Hindlimb muscle (tissue), 1 donor: Measurements from ENCODE around the gene TTC23. TPM values are rescaled to one million over a fixed set of nuclear protein-coding genes. Genes with fewer than 3 reads are reported as not detected.

Experiments
- DNase-seq: peaks from one replicate; pipeline ENCODE4 v3.0.0-alpha.2; 2013
- polyA plus RNA-seq: library from polyadenylated mRNA; unstranded; fragments of 120-200 nt; gene quantifications from one replicate; pipeline ENCODE4 v1.2.1, GENCODE V29; 2013; ENCODE audit not compliant: insufficient read length

TTC23 gene, protein sequence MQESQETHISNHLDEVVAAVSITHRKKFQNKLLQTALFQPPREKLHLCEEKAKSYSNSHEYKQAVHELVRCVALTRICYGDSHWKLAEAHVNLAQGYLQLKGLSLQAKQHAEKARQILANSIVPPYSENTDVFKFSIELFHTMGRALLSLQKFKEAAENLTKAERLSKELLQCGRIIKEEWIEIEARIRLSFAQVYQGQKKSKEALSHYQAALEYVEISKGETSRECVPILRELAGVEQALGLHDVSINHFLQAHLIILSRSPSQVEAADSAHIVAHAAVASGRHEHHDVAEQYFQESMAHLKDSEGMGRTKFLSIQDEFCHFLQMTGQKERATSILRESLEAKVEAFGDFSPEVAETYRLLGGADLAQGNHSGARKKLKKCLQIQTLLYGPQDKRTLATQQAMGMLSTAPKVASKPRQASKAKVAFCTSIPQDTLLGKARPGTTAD
- 19.3 TPM for polyA plus RNA-seq

DNA sequence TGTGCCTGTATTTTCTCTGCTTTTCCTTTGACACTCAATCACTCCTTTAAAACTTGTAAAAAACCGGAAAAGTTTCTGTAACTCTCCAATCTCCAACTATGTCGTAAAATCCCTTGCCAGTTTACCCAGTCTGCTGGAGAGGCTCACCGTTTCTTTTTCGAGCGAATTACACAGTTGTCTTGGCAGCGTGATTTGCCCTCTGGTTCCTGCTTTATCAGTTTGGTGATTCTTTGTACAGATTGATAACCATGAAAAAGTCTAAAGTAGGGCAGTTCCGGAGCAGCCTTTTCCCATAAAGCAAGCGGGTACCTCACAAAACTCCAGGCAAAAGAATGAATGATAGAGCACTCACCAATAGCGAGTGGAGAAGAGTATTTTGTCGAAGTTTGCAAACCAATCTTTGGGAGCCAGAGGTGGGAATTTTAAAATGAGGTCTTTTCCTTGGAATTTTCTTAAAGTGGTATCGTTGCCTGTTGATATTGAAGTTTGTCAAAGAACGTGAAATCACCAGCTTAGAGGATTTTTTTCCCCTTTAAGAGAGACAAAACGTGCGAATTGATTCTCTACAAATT lies at the start of gene TTC23:
Gene TTC23, minus strand, starts transcription at position 312 of the 572 bp plus-strand sequence. CDS start 20,869 bp downstream, outside the sequence.
- DNase-seq: peak; percentile 88

DNA sequence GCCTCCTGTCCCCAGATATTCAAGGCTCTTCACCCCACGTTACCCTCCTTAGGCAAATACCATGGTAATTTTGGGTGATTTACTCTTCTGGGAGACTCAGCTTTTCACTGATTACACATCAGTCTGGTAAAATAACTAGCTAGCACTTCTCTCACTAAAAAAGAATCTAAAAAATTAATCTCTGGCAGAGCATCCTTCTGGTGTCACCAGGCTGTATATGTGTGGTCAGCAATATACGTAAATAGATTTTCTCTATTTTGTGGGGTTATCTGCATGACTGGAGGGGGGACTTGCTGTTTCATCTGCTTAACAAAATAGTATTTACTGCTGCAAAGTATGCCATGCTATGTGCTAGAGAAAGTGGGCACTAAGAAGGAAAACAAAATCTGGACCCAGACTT lies 47.0 kb upstream of the TTC23 start:
- DNase-seq: no peak

GRCh38 chr15:99295840-99296239 lies 46.5 kb upstream of the TTC23 start:
- no peak for DNase-seq

GRCh38 chr15:99291643-99292042 lies 42.3 kb upstream of the TTC23 start:
- no peak for DNase-seq

GRCh38 chr15:99283717-99284116 lies 34.3 kb upstream of the TTC23 start:
- no peak for DNase-seq

GRCh38 chr15:99282586-99282985 lies 33.2 kb upstream of the TTC23 start:
- no peak for DNase-seq

DNA sequence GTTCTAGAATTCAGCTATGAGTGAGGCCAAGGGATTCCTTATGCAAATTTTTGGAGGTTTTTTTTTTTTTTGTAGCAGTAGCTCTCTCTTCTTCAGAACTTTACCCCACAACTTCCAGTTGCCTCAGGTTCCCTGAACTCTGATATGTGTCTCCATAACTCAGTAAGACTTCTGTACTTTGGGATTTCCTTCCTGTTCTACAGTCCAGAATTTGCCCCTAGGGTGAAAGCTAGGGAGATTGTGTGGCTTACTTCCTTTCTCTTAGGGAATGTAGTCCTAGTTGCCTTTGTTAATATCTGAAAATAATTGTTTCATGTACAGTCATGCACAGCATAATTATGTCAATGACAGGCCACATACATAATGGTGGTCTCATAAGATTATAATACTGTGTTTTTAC lies 32.7 kb upstream of the TTC23 start:
- no peak for DNase-seq

- DNase-seq: no peak
Measured at GRCh38 chr15:99279827-99280226, 30.4 kb upstream of the TTC23 start.

GRCh38 chr15:99279290-99279689 lies 29.9 kb upstream of the TTC23 start:
- no peak for DNase-seq

- no peak for DNase-seq
Measured at GRCh38 chr15:99275525-99276128, 26.2 kb upstream of the TTC23 start.

DNA sequence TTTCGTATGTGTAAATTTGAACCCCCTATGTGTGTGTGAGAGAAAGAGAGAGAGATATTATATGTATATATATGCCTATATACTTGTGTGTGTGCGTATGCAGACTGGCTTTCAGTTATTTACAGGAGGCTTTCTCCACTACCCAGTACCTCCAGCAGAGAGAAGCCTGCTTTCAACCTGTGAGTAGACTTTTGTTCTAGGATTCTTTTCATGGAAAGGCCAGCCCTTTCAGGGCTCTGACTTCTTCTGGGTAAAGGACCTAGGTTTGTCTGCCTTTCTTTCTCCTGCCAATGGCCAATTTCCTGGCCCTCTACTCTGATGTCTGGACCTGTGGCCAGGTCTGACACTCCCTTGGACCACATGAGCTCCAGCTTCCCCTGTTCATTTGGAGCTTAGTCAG lies 25.7 kb upstream of the TTC23 start:
- no peak for DNase-seq

DNA sequence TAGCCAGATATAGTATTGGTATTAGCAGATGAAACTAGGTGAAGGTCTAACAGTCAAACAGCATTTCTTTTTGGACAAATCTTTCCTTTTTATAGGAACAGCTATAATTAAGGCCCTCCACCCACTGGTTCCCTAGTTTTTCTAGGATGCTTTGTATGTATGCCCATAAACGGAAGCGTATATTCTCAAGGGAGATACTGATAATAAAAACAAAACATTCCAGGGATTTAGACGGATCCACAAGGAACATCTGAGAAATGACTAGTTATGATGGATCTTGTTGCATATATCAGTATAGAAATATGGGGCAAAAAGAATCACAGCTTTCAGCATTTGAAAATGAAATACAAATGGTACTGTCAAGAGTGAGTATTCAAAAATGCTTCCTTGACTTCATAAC lies 24.4 kb upstream of the TTC23 start:
- DNase-seq: no peak

DNA sequence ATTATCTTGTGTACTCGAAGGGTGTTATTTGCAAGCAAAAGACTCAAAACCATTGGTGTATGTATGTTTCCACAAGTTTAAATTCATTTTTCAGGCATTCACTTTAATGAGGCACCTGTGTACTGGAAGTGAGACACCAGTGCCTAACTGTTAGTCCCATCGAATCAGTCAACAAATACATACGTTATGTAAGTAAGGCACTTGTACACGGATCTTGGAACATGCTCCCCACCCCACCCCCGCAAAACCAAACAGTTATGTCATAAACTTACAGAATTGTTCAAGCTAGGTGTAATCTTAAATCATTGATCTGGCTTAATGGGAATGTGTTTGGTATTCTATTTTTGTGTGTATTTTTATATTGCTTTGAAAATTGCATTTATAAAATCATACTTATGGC lies 19.1 kb upstream of the TTC23 start:
- no peak for DNase-seq

DNA sequence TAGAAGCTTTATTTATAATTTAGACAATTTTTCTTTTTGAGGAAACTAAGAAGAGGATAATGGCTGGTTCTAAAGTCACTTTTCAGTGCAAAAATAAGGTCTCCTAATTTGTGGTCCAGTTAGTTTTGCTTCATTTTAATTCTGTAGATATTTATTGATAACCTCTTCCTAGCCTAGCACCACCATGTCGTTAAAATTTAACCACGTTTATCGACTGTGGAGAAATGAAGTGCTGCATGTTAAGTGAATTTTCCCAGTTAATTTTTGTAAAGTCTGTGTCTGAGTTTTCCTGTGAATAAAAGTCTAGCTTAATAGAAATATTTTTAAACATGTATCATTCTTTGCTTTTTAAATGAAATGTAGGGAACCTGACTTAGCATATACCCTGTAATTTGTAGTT lies 18.6 kb upstream of the TTC23 start:
- no peak for DNase-seq

- no peak for DNase-seq
Measured at GRCh38 chr15:99265541-99266070, 16.2 kb upstream of the TTC23 start.

DNA sequence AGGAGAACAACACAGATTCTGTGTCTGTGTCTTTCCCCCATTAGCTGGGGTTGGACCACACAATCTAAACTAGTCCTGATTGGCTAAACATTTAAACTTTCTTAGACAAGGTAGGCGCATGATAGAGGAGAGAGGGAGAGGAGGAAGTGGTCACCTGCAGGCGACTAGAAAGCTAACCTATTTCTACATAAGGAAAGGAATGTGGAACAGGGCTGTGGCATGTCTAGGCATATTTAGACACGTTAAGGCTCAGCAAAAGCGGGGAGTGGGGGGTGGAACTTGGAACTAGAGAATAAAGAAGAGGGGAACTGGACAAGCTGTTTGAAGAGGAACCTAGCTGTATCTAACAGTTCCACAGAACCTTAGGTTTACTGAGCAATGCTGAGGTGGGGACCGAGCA lies 14.7 kb upstream of the TTC23 start:
- DNase-seq: no peak

DNA sequence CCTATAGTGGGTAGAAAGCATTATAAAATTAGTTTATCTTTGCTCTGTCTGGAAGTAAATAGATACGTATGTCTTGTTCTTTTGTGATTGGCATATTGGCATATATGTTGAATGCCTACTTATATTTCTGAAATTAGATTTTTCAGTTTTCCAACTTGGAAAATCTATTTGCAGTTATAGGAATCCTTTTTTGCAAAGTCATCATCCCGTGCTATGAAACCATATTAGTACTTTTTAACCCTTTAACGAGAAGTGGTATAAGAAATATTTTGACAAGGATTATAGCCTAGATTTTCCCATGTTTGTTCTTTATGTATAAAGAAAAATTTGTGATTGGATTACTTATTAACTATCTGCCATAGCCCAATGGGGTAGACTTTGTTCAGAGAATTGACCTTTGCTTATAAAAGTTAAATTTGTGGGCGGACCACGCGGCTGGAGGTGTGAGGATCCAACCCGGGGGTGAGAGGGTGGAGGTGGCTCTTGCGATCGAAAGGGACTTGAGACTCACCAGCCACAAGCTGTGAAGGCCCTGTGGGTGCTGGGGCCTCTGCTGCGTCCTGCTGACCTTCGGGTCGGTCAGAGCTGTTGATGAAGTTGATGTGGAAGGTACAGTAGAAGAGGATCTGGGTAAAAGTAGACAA lies 7.8 kb upstream of the TTC23 start:
- no peak for DNase-seq

- DNase-seq: no peak
Measured at GRCh38 chr15:99253381-99254090, 4.2 kb upstream of the TTC23 start.

- no peak for DNase-seq
Measured at GRCh38 chr15:99252326-99252725, 2.9 kb upstream of the TTC23 start.

DNA sequence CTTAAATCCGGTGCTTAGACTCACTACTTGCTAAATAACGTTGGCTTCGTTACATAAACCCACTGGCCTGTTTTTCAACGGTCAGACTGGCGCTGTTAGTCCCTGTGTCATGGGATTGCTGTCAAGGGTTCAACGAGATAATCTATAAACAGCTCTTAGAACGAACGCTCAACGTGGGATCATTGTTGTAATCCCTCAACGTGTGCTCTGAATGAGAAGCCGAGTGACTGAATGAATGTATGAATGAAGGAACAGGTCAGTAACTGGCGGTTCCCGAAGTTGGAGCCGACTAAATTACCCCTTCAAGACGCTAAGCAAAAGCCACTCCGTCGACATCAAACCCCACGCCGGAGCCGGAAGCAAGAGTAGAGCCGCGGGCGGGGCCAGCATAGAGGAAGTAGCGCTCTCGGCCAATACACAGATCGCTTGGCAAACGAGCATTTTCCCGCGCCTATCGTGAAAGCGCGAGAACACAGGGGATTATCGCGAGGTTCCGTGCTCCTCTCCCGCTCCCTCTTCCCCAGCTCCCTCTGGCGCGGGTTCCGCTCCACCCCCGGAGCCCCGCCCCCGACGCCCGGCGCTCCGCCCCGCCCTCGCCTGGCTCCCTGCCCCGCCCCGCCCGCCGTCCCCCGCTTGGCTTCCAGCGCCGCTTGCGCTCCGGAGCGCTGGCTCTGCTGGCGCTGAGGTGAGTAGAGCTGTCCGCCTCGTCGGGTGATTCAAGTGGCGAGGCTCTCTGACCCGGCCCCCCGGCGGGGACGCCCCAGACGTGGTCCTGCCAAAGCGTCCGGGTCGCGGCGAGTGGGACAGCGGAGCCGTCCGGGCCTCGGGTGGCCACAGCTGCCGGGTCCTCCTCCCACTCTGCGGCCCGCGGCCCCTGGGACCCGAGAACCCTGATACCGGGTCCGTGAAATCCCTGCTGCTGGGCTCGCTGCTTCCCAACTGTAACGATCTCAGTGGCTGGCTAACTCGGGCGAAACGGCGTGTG lies 1.8 kb upstream of the TTC23 start, which contains the start of gene LRRC28:
Gene LRRC28, plus strand, starts transcription at position 625 of the 985 bp plus-strand sequence. CDS start 4,477 bp downstream, outside the sequence.
- peak; percentile 99 for DNase-seq

- DNase-seq: no peak
Measured at GRCh38 chr15:99250494-99250856, 1.1 kb upstream of the TTC23 start.
